K562 (cell line): ENCODE data around the gene DOK3. TPM values are rescaled to one million over a fixed set of nuclear protein-coding genes. Genes with fewer than 3 reads are reported as not detected.
A peak's percentile ranks its signal among the peaks of the same experiment; 100 is the strongest.

ENCODE experiments used
- ATAC-seq: fragments of 200-7000 bp; cut with Tn5 transposase; 3 replicates; pipeline ENCODE4 v1.9.1; 2020; ENCODE audit warnings: moderate library complexity
- BruUV-seq: library from RNA; stranded (reverse); fragments of 400-500 nt; replicated peaks from 2 replicates; lab custom pipeline; 2021; lab: Mats Ljungman, UMichigan
- CTCF ChIA-PET: fragments of 300-600 bp; formaldehyde crosslinking; extraction: SDS; loops from one replicate; lab custom pipeline; 2021; ENCODE audit warnings: low intra/inter-chr PET ratio; lab: Yijun Ruan, JAX
- POLR2A ChIA-PET: fragments of 300-600, 350-650 bp; sonication (Branson Sonifier 250); formaldehyde crosslinking; extraction: SDS; loops from one replicate; lab custom pipeline; 2021; ENCODE audit warnings: antibody characterized with exemption, inconsistent platforms; lab: Yijun Ruan, JAX
- DNase-seq, 4 experiments: peaks; one replicate each; pipeline versions ENCODE4 v3.0.0 to v3.0.0-alpha.2; 2011 to 2018; ENCODE audit warnings: low spot score in 3 of 4, mixed read lengths in 3 of 4; ENCODE audit errors: extremely low read depth in 1 of 4
- FAIRE-seq: peaks from 2 replicates; lab custom pipeline; 2011; peaks lifted over from hg19 to GRCh38; lab: Jason Lieb, UNC
- H2AFZ ChIP-seq: 2 replicates; pipeline ENCODE4 v1.6.0; 2011; ENCODE audit warnings: low read depth, low read length, control low read depth, inconsistent platforms
- H3K27ac ChIP-seq: fragments of 200-600 bp; 3 replicates; pipeline ENCODE4 v1.8.0; 2011; ENCODE audit warnings: low read depth, mild to moderate bottlenecking, control low read depth, inconsistent platforms, low read length, moderate library complexity, mixed read lengths; ENCODE audit errors: extremely low read depth
- H3K27me3 ChIP-seq, 2 experiments: fragments of 300-600 bp in 1 of 2; 2 replicates in 1 of 2; 3 replicates in 1 of 2; pipeline versions ENCODE4 v1.6.0 to v1.8.0; 2011; ENCODE audit warnings: inconsistent platforms in 2 of 2, low read length in 2 of 2, mild to moderate bottlenecking in 1 of 2, mixed read lengths in 1 of 2, moderate library complexity in 1 of 2; ENCODE audit not compliant: control insufficient read depth in 2 of 2, insufficient read depth in 2 of 2
- H3K36me3 ChIP-seq: fragments of 300-600 bp; 3 replicates; pipeline ENCODE4 v1.8.0; 2011; ENCODE audit warnings: mild to moderate bottlenecking, low read length, inconsistent platforms; ENCODE audit not compliant: control insufficient read depth, insufficient read depth
- H3K4me1 ChIP-seq, 2 experiments: fragments of 200-600 bp in 1 of 2; replicated peaks in 1 of 2; 2 replicates in 1 of 2; 3 replicates in 1 of 2; pipeline versions ENCODE4 v1.5.1 to v1.8.0; 2011; ENCODE audit warnings: inconsistent platforms in 2 of 2, low read length in 2 of 2, mild to moderate bottlenecking in 1 of 2, mixed read lengths in 1 of 2, moderate library complexity in 1 of 2; ENCODE audit not compliant: control insufficient read depth in 2 of 2, insufficient read depth in 2 of 2
- H3K4me2 ChIP-seq: 2 replicates; pipeline ENCODE4 v1.6.1; 2011; ENCODE audit warnings: low read length, control low read depth, inconsistent platforms, mixed read lengths; ENCODE audit not compliant: insufficient read depth
- H3K4me3 ChIP-seq: fragments of 200-600 bp; sonication (generic), shearing (Covaris generic); 2 replicates; pipeline ENCODE4 v1.5.1; 2016; ENCODE audit warnings: control low read depth, inconsistent platforms
- H3K79me2 ChIP-seq: fragments of 200-600 bp; 3 replicates; pipeline ENCODE4 v1.8.0; 2011; ENCODE audit warnings: low read length, inconsistent platforms; ENCODE audit not compliant: control insufficient read depth, insufficient read depth
- H3K9ac ChIP-seq, 2 experiments: 2 replicates each; pipeline versions ENCODE4 v1.6.0 to v1.6.1; 2011; ENCODE audit warnings: low read depth in 2 of 2, low read length in 2 of 2, control low read depth in 1 of 2, inconsistent platforms in 1 of 2, mild to moderate bottlenecking in 1 of 2, mixed read lengths in 1 of 2; ENCODE audit not compliant: insufficient read depth in 1 of 2
- H3K9me1 ChIP-seq: one replicate; pipeline ENCODE4 v1.6.0; 2011; ENCODE audit warnings: inconsistent platforms, mild to moderate bottlenecking, low read length, moderate library complexity; ENCODE audit not compliant: control insufficient read depth, insufficient read depth
- H3K9me3 ChIP-seq: replicated peaks from 2 replicates; pipeline ENCODE4 v1.5.1; 2011; ENCODE audit warnings: low read depth, low read length, inconsistent platforms; ENCODE audit not compliant: control insufficient read depth, insufficient read depth
- H4K20me1 ChIP-seq: replicated peaks from 2 replicates; pipeline ENCODE4 v1.6.1; 2011; ENCODE audit warnings: low read length, inconsistent platforms, mixed read lengths; ENCODE audit not compliant: control insufficient read depth, insufficient read depth
- CHD2 ChIP-seq: IDR thresholded peaks from 2 replicates; pipeline ENCODE4 v1.6.1; 2011; ENCODE audit warnings: low read depth, low read length
- EHMT2 ChIP-seq: fragments of 450-650 bp; IDR thresholded peaks from 2 replicates; pipeline ENCODE4 v1.6.1; 2018; ENCODE audit warnings: antibody characterized with exemption
- FOXP1 ChIP-seq: sonication (generic); formaldehyde crosslinking; IDR thresholded peaks from 2 replicates; pipeline ENCODE4 v1.8.0; 2022; ENCODE audit warnings: mild to moderate bottlenecking, missing genetic modification reagents
- KLF16 ChIP-seq: IDR thresholded peaks from 2 replicates; pipeline ENCODE4 v1.6.1; 2016; ENCODE audit warnings: antibody characterized with exemption
- NFIX ChIP-seq: fragments of 250-450 bp; sonication (Bioruptor Pico); IDR thresholded peaks from 2 replicates; pipeline ENCODE4 v1.4.0; 2020; ENCODE audit warnings: low read depth, mild to moderate bottlenecking, moderate library complexity
- NFRKB ChIP-seq: fragments of 450-650 bp; IDR thresholded peaks from 2 replicates; pipeline ENCODE4 v1.6.1; 2016; ENCODE audit warnings: low read depth
- PCBP2 ChIP-seq: fragments of 200-400 bp; formaldehyde crosslinking; IDR thresholded peaks from 2 replicates; pipeline ENCODE4 v1.6.1; 2018; ENCODE audit warnings: low read length, low read depth, mild to moderate bottlenecking, moderate library complexity; ENCODE audit not compliant: poor library complexity, severe bottlenecking
- RBBP5 ChIP-seq: fragments of 200-600 bp; sonication (generic); IDR thresholded peaks from 2 replicates; pipeline ENCODE4 v1.6.1; 2012; ENCODE audit warnings: borderline replicate concordance, mild to moderate bottlenecking, low read length, control low read depth, inconsistent platforms; ENCODE audit not compliant: insufficient read depth, poor library complexity, severe bottlenecking
- SIRT6 ChIP-seq: IDR thresholded peaks from one replicate; pipeline ENCODE4 v1.6.1; 2012; ENCODE audit warnings: low read depth, mild to moderate bottlenecking, control low read depth, inconsistent platforms, low read length, moderate library complexity
- TEAD2 ChIP-seq: fragments of 450-650 bp; IDR thresholded peaks from 2 replicates; pipeline ENCODE4 v1.6.1; 2016; ENCODE audit warnings: missing genetic modification characterization, control low read depth, missing compliant biosample characterization
- ZNF124 ChIP-seq: sonication (generic); formaldehyde crosslinking; IDR thresholded peaks from 2 replicates; pipeline ENCODE4 v1.8.1; 2022; ENCODE audit warnings: missing genetic modification reagents
- WGBS: fragments of 100-300 bp; shearing (Covaris generic); methylation state at CpG from one replicate; pipeline ENCODE4 v1.1.6; 2016; ENCODE audit warnings: low coverage, mixed read lengths; ENCODE audit not compliant: insufficient coverage; ENCODE audit errors: missing lambda C conversion rate; 5-methylcytosine and 5-hydroxymethylcytosine counted together
- in situ Hi-C: fragments of 300-500 bp; cut with MboI; formaldehyde crosslinking; loops from 4 replicates; pipeline ENCODE4 v1.15.0; 2018; ENCODE audit warnings: inconsistent platforms, mixed read lengths
- intact Hi-C: fragments of 100-400 bp; cut with micrococcal nuclease; formaldehyde crosslinking; loops from 2 replicates; pipeline ENCODE4 v1.14.2; 2022
- polyA plus RNA-seq, 8 experiments: library from polyadenylated mRNA; depleted of rRNA in 4 of 8; stranded (reverse) in 5 of 8; unstranded in 3 of 8; fragments of >200 nt; fragmentation: Nextera tagmentation in 2 of 8; fragmentation: Illumina TruSeq in 1 of 8; extraction: Ambion mirVana in 2 of 8; extraction: Trizol in 1 of 8; gene quantifications; 2 replicates each; pipeline versions ENCODE4 v1.2.1 to v1.2.3, GENCODE V29; 2011 to 2014; ENCODE audit warnings: inconsistent platforms in 1 of 8, missing spikeins in 1 of 8
- total RNA-seq, 7 experiments: library from RNA; depleted of rRNA in 6 of 7; stranded (reverse); fragments of >200 nt in 6 of 7; fragmentation: Illumina TruSeq in 2 of 7; extraction: Trizol in 2 of 7; gene quantifications; 2 replicates each; pipeline versions ENCODE4 v1.2.1 to v1.2.3, GENCODE V29; 2011 to 2021; ENCODE audit warnings: low replicate concordance in 1 of 7
- TF ChIP-seq, protein P1 (sequence below): fragments of 450-650 bp; IDR thresholded peaks from 2 replicates; pipeline ENCODE4 v1.6.1; 2017; ENCODE audit warnings: antibody characterized with exemption, mild to moderate bottlenecking
- TF ChIP-seq, protein P2 (sequence below), 2 experiments: fragments of 450-650 bp; conservative IDR thresholded peaks; 2 replicates each; pipeline ENCODE4 v1.6.1; 2017; ENCODE audit warnings: mild to moderate bottlenecking in 2 of 2, moderate library complexity in 2 of 2
- TF ChIP-seq, protein P3 (sequence below): sonication (generic); formaldehyde crosslinking; IDR thresholded peaks from 2 replicates; pipeline ENCODE4 v1.8.1; 2022; ENCODE audit warnings: missing genetic modification reagents

The DOK3 gene
- total and polyA plus RNA-seq, 9 of the 15 experiments (the other 6 are each of a cell fraction or from before 2014, with no cell fraction given), result 1.3 to 23.0 (median 8.0) TPM

DNA sequence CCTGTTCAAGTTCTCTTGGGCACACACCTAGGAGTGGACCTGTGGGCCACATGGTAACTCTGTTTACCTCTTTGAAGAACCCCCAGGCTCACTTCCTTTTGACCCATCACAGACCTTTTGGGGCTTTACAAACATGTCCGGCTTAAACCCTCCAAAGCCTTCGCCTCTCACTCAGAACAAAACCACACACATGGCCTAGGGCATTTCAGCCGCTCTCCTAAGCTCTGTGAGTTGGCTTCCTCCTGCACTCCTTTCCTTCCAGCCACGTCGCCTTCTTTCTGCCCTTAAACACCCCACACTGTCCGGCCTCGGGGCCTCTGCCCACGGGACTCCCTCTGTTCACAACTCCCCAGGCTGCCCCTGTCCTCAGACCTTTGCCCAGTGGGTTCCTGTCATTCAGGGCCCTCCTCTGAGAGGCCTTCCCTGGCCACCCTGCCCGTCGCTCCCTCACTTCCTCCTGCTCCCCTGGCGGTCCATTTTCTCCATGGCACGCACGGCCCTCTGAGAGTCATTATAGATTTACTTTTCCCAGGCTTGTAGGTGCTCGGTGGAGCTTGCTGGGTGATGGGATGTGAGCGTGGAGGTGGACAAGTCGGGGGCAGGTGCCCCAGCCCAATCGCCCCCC lies 1.9 kb downstream of the DOK3 start:
- ChIA-PET CTCF (no interaction called here), POLR2A (interaction anchor here (2.5 to 4.5 kb wide), 3 partner anchors 9 to 15 kb away, joined by 11 to 26 read pairs (median 15); partner anchors contain the start of gene PDLIM7)
- FAIRE-seq (no peak), DNase-seq (no peak), ATAC-seq (no peak)
- in situ Hi-C loops, result no loop called here
- Histone ChIP-seq H3K79me2 (peaks cover 15% of the 10 kb centered on the region; the same call in 2 of the 3 replicates), H3K27ac (peak overlapping the region; percentile 80), H3K36me3 (peaks cover 50% of the 10 kb centered on the region), H4K20me1 (no peaks in the 10 kb centered on the region), H3K4me1 (peaks cover 27 to 69% of the 10 kb centered on the region in 2 experiments), H3K9me1 (no peaks in the 10 kb centered on the region), H3K9me3 (no peaks in the 10 kb centered on the region), H3K9ac (peak overlapping the region; percentile 1 to 89; a peak in 2 of 4 replicates), H2AFZ (no peak overlapping the region), H3K4me3 (no peak overlapping the region), H3K27me3 (no peaks in the 10 kb centered on the region), H3K4me2 (0 out of 2 replicates have a peak overlapping the region, but pooled peaks have one; percentile 6)
- 93% methylated on average over 13 of the region's 17 CpGs for WGBS
- BruUV-seq, result no TSS peak
- intact Hi-C loops, result no loop called here
- TF ChIP-seq CHD2, result no peak
- TF ChIP-seq EHMT2, result no peak
- no peak for TF ChIP-seq PCBP2
- TF ChIP-seq TEAD2, result no peak
- TF ChIP-seq, protein P1, sequence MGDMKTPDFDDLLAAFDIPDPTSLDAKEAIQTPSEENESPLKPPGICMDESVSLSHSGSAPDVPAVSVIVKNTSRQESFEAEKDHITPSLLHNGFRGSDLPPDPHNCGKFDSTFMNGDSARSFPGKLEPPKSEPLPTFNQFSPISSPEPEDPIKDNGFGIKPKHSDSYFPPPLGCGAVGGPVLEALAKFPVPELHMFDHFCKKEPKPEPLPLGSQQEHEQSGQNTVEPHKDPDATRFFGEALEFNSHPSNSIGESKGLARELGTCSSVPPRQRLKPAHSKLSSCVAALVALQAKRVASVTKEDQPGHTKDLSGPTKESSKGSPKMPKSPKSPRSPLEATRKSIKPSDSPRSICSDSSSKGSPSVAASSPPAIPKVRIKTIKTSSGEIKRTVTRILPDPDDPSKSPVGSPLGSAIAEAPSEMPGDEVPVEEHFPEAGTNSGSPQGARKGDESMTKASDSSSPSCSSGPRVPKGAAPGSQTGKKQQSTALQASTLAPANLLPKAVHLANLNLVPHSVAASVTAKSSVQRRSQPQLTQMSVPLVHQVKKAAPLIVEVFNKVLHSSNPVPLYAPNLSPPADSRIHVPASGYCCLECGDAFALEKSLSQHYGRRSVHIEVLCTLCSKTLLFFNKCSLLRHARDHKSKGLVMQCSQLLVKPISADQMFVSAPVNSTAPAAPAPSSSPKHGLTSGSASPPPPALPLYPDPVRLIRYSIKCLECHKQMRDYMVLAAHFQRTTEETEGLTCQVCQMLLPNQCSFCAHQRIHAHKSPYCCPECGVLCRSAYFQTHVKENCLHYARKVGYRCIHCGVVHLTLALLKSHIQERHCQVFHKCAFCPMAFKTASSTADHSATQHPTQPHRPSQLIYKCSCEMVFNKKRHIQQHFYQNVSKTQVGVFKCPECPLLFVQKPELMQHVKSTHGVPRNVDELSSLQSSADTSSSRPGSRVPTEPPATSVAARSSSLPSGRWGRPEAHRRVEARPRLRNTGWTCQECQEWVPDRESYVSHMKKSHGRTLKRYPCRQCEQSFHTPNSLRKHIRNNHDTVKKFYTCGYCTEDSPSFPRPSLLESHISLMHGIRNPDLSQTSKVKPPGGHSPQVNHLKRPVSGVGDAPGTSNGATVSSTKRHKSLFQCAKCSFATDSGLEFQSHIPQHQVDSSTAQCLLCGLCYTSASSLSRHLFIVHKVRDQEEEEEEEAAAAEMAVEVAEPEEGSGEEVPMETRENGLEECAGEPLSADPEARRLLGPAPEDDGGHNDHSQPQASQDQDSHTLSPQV, result 0 out of 2 replicates have a peak, but pooled peaks have one; percentile 35
- 0 out of 2 replicates have a peak, but pooled peaks have one; percentile 42 for TF ChIP-seq FOXP1 (CRISPR knock-in tag)
- no peak for TF ChIP-seq NFRKB
- TF ChIP-seq, protein P2, sequence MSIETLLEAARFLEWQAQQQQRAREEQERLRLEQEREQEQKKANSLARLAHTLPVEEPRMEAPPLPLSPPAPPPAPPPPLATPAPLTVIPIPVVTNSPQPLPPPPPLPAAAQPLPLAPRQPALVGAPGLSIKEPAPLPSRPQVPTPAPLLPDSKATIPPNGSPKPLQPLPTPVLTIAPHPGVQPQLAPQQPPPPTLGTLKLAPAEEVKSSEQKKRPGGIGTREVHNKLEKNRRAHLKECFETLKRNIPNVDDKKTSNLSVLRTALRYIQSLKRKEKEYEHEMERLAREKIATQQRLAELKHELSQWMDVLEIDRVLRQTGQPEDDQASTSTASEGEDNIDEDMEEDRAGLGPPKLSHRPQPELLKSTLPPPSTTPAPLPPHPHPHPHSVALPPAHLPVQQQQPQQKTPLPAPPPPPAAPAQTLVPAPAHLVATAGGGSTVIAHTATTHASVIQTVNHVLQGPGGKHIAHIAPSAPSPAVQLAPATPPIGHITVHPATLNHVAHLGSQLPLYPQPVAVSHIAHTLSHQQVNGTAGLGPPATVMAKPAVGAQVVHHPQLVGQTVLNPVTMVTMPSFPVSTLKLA (conservative IDR thresholded peaks at IDR 0.05), result 0 out of 4 replicates have a peak, but pooled peaks of 1 of the 2 experiments have one; percentile 7
- TF ChIP-seq KLF16, result no peak
- TF ChIP-seq NFIX (CRISPR knock-in tag), result no peak
- TF ChIP-seq, protein P3, sequence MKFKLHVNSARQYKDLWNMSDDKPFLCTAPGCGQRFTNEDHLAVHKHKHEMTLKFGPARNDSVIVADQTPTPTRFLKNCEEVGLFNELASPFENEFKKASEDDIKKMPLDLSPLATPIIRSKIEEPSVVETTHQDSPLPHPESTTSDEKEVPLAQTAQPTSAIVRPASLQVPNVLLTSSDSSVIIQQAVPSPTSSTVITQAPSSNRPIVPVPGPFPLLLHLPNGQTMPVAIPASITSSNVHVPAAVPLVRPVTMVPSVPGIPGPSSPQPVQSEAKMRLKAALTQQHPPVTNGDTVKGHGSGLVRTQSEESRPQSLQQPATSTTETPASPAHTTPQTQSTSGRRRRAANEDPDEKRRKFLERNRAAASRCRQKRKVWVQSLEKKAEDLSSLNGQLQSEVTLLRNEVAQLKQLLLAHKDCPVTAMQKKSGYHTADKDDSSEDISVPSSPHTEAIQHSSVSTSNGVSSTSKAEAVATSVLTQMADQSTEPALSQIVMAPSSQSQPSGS (CRISPR knock-in tag), result no peak
- TF ChIP-seq ZNF124 (CRISPR knock-in tag), result no peak
- TF ChIP-seq RBBP5, result no peak
- TF ChIP-seq SIRT6, result no peak
